GM12864 (cell line): ENCODE measurements around the gene STX4.
"Not testable (repeated sequence)": the region's sequence is repeated elsewhere in the genome, so short reads cannot be mapped to it uniquely, and the experiment has no call there.

Experiments used
- DNase-seq: peaks from one replicate; pipeline ENCODE4 v3.0.0-alpha.2; 2011; ENCODE audit warnings: low read depth
- H3K4me3 ChIP-seq: 2 replicates; pipeline ENCODE4 v1.5.1; 2011; ENCODE audit warnings: mild to moderate bottlenecking, low read depth, low read length, control low read depth
- TF ChIP-seq, protein P1 (sequence below): IDR thresholded peaks from 2 replicates; pipeline ENCODE4 v1.5.1; 2011; ENCODE audit warnings: low read depth, mild to moderate bottlenecking, moderate library complexity, low read length, control low read depth, inconsistent platforms; ENCODE audit errors: missing control alignments

The STX4 gene

DNA sequence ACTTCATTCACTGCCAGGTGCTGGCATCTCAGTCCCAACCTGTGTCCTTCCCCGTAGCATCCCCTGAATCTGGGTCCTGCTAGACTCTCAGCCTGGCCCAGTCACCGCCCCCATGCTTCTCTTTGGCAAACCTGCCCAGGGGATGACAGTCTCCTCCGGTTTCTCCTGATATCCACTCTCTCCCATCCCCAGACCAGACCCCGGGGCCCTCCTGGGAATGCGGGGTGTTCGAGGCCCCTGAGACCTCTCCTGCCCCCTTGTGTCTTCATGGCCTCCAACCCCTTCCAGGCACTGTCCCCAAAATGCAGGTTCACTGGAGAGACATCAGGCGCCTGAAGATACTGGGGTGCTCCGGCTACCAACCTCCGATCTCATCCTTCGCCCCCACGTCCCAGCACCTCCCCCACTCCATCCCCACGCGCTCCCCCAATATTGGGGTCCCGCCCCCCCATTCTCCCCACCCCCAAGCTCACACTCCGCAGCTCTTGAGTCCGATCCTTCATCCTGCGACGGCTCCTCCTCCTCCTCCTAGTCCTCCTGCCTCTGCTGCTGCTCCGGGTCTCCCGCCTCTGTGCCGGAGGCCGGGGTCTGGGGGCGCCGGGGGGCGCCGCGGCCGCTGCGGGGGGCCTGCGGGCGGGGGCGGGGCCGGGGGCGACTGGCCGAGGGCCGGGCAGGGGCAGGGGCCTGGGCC is 23.3 kb upstream of the STX4 start:
- no peak for DNase-seq
- H3K4me3 ChIP-seq = no peak overlapping the region
- TF ChIP-seq, protein P1, sequence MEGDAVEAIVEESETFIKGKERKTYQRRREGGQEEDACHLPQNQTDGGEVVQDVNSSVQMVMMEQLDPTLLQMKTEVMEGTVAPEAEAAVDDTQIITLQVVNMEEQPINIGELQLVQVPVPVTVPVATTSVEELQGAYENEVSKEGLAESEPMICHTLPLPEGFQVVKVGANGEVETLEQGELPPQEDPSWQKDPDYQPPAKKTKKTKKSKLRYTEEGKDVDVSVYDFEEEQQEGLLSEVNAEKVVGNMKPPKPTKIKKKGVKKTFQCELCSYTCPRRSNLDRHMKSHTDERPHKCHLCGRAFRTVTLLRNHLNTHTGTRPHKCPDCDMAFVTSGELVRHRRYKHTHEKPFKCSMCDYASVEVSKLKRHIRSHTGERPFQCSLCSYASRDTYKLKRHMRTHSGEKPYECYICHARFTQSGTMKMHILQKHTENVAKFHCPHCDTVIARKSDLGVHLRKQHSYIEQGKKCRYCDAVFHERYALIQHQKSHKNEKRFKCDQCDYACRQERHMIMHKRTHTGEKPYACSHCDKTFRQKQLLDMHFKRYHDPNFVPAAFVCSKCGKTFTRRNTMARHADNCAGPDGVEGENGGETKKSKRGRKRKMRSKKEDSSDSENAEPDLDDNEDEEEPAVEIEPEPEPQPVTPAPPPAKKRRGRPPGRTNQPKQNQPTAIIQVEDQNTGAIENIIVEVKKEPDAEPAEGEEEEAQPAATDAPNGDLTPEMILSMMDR = no peak

GRCh38 chr16:31010585-31011325 is 22.6 kb upstream of the STX4 start, which contains the start of gene STX1B:
STX1B (minus strand) TSS chr16:31010638; CDS start chr16:31010396, 242 bp downstream.
- no peak for DNase-seq
- TF ChIP-seq, protein P1 = no peak
- no peak within 1 kb of the TSS for H3K4me3 ChIP-seq

DNA sequence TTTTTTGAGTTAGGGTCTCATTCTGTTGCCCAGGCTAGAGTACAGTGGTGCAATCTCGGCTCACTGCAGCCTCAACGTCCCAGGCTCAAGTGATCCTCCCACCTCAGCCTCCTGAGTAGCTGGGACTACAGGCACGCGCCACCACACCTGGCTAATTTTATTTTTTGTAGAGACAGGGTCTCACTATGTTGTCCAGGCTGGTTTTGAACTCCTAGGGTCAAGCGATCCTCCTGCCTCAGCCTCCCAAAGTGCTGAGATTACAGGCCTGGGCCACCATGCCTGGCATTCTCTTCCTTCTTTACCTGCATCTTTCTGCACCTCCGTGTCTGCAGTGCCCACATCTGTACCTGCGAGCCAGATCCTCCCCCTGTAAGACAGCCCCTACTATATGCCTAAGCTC is 21.5 kb upstream of the STX4 start:
- H3K4me3 ChIP-seq = not testable (repeated sequence)

DNA sequence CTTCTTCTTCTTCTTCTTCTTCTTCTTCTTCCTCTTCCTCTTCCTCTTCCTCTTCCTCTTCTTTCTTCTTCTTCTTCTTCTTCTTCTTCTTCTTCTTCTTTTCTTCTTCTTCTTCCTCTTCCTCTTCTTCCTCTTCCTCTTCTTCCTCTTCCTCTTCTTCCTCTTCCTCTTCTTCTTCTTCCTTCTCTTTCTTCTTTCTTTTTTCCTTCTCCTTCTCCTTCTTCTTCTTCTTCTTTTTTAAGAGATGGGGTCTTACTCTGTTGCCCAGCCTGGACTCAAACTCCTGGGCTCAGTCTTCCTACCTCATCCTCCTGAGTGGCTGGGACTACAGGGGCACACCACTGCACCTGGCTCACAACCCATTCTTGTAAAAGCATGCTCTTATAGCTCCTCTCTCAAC is 20.1 kb upstream of the STX4 start:
- not testable (repeated sequence) for DNase-seq, H3K4me3 ChIP-seq

More for the DNA sequence above, 21.5 kb upstream of the STX4 start:
- DNase-seq = not testable (repeated sequence)

DNA sequence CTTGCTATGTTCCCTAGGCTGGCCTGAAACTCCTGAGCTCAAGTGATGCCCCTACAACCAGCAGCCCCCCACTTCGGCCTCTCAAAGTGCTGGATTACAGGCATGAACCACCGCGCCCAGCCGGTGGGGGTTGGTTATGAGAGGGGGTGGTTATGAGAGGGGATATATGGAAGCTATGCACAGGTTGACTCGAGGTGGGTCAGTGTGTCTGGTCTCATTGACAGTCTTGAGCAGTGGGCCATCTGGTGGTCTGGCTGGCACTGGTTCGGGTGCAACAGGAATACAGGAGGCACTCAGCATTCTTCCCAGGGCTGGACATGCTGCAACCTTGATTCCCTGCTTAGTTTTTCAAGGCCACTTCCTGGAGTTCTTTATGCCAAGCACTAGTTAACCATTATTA is 17.3 kb upstream of the STX4 start:
- H3K4me3 ChIP-seq = no peak overlapping the region
- TF ChIP-seq, protein P1 = peak; percentile 22
- no peak for DNase-seq

GRCh38 chr16:31017756-31018155 is 15.6 kb upstream of the STX4 start:
- not testable (repeated sequence) for H3K4me3 ChIP-seq, DNase-seq

DNA sequence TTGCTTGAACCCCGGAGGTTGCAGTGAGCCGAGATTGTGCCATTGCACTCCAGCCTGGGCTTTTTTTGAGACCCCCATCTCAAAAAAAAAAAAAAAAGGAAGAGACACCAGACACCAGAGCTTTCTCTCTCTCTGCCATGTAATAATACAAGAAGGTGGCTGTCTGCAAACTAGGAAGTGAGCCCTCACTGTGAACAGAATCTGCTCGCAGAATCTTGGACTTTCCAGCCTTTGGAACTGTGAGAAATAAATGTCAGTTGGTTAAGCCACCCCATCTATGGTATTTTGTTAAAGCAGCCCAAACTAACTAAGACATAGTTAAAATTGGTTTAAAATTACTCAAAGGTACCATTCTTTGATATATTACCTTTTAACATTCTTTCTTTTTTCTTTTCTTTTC is 12.8 kb upstream of the STX4 start:
- TF ChIP-seq, protein P1 = no peak
- no peak overlapping the region for H3K4me3 ChIP-seq

DNA sequence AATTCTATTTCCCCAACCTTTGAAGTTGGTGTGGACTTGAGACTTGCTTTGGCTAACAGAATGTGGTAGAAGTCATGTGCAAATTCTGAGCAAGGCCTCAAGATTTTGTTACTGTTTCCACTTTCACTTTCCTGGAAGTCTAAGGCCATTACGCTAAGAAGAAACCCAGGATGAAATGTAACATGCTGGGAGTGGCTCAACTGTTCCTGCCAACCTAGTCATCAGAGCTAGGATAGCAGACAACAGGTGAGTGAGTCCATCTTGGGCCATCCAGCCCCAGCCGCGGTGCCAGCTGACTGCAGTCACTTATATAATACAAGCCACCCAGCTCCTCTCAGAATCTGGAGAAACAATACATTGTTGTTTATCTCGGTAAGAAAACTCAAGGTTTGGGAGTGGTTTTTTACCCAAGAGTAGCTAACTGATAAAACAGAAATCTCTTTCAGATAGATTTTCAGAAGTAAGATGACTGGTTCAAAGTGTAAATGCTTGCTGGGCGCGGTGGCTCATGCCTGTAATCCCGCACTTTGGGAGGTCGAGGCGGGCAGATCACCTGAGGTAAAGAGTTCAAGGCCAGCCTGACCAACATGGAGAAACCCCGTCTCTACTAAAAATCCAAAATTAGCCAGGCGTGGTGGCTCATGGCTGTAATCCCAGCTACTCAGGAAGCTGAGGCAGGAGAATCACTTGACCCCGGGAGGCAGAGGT is 10.7 kb upstream of the STX4 start:
- TF ChIP-seq, protein P1 = no peak
- no peak for DNase-seq
- H3K4me3 ChIP-seq = no peak overlapping the region

More for the DNA sequence above, 12.8 kb upstream of the STX4 start:
- DNase-seq = no peak
